DMS79 (cell line): Measurements from ENCODE around the gene PARK7.
"Not testable (repeated sequence)": the region's sequence is repeated elsewhere in the genome, so short reads cannot be mapped to it uniquely, and the experiment has no call there.

ENCODE experiments used
- DNase-seq: peaks from one replicate; lab custom pipeline; 2025; lab: John Stamatoyannopoulos, UW

The PARK7 gene

GRCh38 chr1:7961216-7962013, at the start of gene PARK7:
TSS of gene PARK7 (plus strand) at chr1:7961711. CDS start at chr1:7962786, 1,075 bp downstream.
- DNase-seq: peak; percentile 99

- DNase-seq: no peak
These were observed 49.4 kb upstream of the PARK7 start for GRCh38 chr1:7912145-7912544.

- no peak for DNase-seq
These were observed 48.6 kb upstream of the PARK7 start for GRCh38 chr1:7912743-7913557.

GRCh38 chr1:7915826-7916500, 45.5 kb upstream of the PARK7 start:
- DNase-seq: no peak

- DNase-seq: no peak
These were observed 45.0 kb upstream of the PARK7 start for GRCh38 chr1:7916501-7916830.

- DNase-seq: not testable (repeated sequence)
These were observed 43.5 kb upstream of the PARK7 start for GRCh38 chr1:7917971-7918370.

GRCh38 chr1:7919880-7920279, 41.6 kb upstream of the PARK7 start:
- no peak for DNase-seq

GRCh38 chr1:7921796-7922195, 39.7 kb upstream of the PARK7 start:
- no peak for DNase-seq

- no peak for DNase-seq
These were observed 39.2 kb upstream of the PARK7 start for GRCh38 chr1:7922301-7922700.

- DNase-seq: not testable (repeated sequence)
These were observed 34.5 kb upstream of the PARK7 start for GRCh38 chr1:7927061-7927460.

GRCh38 chr1:7928247-7928646, 33.3 kb upstream of the PARK7 start:
- no peak for DNase-seq

GRCh38 chr1:7929637-7930036, 31.9 kb upstream of the PARK7 start:
- DNase-seq: no peak

- no peak for DNase-seq
These were observed 30.7 kb upstream of the PARK7 start for GRCh38 chr1:7930645-7931445.

- no peak for DNase-seq
These were observed 30.1 kb upstream of the PARK7 start for GRCh38 chr1:7931446-7931812.

- DNase-seq: no peak
These were observed 28.9 kb upstream of the PARK7 start for GRCh38 chr1:7932524-7933138.

- DNase-seq: no peak
These were observed 23.4 kb upstream of the PARK7 start for GRCh38 chr1:7938070-7938469.

- no peak for DNase-seq
These were observed 21.5 kb upstream of the PARK7 start for GRCh38 chr1:7940034-7940433.

GRCh38 chr1:7940745-7941436, 20.6 kb upstream of the PARK7 start, which contains the start of gene TNFRSF9:
TSS of gene TNFRSF9 (minus strand) at chr1:7940839. CDS start at chr1:7939994, 845 bp downstream.
- peak; percentile 2 for DNase-seq

- no peak for DNase-seq
These were observed 20.1 kb upstream of the PARK7 start for GRCh38 chr1:7941437-7941793.

GRCh38 chr1:7942214-7942921, 19.1 kb upstream of the PARK7 start:
- DNase-seq: peak; percentile 3
